Fibroblast of villous mesenchyme (primary cell): ENCODE measurements around the gene AGBL4. TPM values are rescaled to one million over a fixed set of nuclear protein-coding genes. Genes with fewer than 3 reads are reported as not detected.

Experiments used
- DNase-seq: peaks from one replicate; pipeline ENCODE4 v3.0.0-alpha.2; 2010; ENCODE audit warnings: low read depth
- H3K4me3 ChIP-seq: 2 replicates; pipeline ENCODE4 v1.5.1; 2011; ENCODE audit warnings: low read depth, mild to moderate bottlenecking, low read length
- total RNA-seq: library from RNA; depleted of rRNA; stranded (reverse); fragments of >200 nt; gene quantifications from 2 replicates; pipeline ENCODE4 v1.2.3, GENCODE V29; 2012
- TF ChIP-seq, protein P1 (sequence below): IDR thresholded peaks from 2 replicates; pipeline ENCODE4 v1.5.1; 2012; ENCODE audit warnings: low read depth, mild to moderate bottlenecking, low read length; ENCODE audit not compliant: insufficient read depth

Gene AGBL4
- total RNA-seq, 1 donor: not detected

DNA sequence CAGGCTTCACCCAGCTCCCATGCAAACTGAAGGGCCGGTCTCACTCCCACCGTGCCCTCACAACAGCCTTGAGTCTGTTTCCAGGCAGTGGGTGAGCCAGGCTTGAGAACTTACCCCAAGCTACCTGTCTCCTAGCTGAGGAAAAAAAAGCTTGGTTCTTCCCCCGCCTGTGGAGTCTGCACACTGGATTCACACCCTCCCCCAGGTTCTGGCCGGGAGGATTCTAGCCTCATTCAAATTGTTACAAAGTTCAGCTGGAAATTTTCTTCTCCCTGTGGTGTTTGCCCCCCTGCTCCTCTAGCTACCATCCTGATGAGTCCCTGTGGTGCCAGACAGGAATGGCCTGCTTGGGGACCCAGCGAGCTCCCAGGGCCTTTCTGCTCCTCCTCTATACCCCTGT, 471.7 kb downstream of the AGBL4 start:
- no peak overlapping the region for H3K4me3 ChIP-seq
- no peak for DNase-seq
- TF ChIP-seq, protein P1, sequence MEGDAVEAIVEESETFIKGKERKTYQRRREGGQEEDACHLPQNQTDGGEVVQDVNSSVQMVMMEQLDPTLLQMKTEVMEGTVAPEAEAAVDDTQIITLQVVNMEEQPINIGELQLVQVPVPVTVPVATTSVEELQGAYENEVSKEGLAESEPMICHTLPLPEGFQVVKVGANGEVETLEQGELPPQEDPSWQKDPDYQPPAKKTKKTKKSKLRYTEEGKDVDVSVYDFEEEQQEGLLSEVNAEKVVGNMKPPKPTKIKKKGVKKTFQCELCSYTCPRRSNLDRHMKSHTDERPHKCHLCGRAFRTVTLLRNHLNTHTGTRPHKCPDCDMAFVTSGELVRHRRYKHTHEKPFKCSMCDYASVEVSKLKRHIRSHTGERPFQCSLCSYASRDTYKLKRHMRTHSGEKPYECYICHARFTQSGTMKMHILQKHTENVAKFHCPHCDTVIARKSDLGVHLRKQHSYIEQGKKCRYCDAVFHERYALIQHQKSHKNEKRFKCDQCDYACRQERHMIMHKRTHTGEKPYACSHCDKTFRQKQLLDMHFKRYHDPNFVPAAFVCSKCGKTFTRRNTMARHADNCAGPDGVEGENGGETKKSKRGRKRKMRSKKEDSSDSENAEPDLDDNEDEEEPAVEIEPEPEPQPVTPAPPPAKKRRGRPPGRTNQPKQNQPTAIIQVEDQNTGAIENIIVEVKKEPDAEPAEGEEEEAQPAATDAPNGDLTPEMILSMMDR: no peak

DNA sequence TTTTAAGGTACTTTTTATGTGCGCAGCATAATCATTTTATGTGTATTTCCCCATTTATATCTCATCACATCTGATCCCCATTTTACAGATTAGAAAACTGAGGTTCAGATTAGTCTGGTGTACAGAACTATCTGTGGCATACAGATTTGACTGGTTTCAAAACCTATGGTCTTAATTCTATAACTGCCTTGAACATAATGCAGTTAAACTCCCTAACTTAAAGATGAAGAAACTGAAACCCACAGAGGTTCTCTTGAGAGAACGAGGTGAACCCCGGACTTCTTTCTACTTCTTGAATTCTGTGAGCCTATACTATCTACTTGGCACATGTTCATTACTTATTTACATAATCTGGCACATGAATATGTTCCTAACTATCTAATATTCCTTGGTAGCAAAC, 479.1 kb downstream of the AGBL4 start:
- DNase-seq: no peak
- TF ChIP-seq, protein P1: no peak
- no peak overlapping the region for H3K4me3 ChIP-seq

DNA sequence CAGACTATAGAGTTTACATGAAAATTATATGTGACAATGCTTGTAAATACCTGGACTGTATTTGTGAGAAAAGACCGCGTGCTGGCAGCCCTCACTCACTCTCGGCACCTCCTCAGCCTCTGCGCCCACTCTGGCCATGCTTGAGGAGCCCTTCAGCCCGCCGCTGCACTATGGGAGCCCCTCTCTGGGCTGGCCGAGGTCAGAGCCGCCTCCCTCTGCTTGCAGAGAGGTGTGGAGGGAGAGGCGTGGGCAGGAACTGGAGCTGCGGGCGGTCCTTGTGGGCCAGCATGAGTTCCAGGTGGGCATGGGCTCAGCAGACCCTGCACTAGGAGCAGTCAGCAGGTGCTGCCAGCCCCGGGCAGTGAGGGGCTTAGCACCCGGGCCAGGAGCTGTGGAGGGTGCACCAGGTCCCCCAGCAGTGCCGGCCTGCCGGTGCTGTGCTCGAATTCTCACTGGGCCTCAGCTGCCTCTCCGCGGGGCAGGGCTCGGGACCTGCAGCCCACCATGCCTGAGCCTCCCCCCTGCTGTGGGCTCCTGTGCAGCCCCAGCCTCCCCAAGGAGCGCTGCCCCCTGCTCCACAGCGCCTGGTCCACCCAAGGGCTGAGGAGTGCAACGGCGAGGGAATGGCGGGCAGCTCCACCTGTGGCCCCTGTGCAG, 482.5 kb downstream of the AGBL4 start:
- TF ChIP-seq, protein P1: no peak
- DNase-seq: no peak
- no peak overlapping the region for H3K4me3 ChIP-seq

DNA sequence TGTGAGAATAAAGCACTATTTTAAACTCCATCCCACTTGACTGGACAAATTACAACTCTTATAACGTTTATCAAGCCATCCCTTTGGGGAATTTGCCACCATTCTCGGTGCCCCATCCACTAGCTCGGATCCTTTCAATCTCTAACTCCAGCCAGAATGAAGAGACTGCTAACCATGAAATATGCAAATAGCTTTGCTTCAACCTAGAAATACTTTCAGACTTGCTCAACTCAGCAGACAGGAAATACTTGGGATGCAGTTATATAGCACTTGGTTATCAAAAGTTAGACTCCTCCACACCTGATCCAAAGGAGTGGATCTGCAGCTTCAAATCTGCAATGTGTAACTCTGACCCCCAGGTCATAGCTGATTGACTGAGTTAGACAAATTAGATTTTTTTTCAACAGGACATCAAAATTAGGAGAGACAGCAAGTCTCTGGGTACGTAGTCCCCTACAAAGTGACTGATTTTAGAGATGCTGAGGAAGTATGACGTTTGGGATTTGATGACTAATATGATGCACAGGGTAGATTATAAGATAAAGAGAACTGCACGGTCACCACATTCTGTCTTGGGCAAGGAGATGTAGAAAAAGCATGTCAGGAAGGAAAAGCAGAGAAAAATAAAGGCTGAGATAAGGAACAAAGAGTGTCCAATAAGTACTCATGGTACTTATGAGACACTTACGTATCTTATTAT, 496.0 kb downstream of the AGBL4 start:
- DNase-seq: no peak
- H3K4me3 ChIP-seq: no peak overlapping the region
- TF ChIP-seq, protein P1: no peak

DNA sequence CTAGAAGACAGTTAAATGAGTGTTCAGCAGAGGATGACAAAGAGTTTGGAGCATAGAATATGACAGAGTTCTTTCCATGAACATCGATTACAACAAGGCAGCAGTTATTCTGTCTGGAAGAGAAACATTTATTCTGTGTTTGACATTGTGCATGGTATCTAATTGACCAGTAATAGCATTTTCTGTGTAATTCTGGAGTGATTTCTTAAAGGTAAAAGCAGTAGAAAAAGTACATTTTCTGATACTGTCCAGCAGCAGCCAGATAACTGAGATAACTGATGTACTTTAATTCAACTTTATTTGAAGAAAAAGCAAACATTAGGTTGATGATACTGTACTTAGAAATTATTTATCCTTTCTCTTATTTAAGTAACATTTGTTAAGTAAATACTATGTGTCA, 497.1 kb downstream of the AGBL4 start:
- TF ChIP-seq, protein P1: no peak
- no peak for DNase-seq
- no peak overlapping the region for H3K4me3 ChIP-seq

- TF ChIP-seq, protein P1: no peak
- no peak for DNase-seq
- H3K4me3 ChIP-seq: no peak overlapping the region
Observed at GRCh38 chr1:49523764-49524163, 500.0 kb downstream of the AGBL4 start.
